ENCODE data around the gene PLCB2.

PLCB2 gene

DNA sequence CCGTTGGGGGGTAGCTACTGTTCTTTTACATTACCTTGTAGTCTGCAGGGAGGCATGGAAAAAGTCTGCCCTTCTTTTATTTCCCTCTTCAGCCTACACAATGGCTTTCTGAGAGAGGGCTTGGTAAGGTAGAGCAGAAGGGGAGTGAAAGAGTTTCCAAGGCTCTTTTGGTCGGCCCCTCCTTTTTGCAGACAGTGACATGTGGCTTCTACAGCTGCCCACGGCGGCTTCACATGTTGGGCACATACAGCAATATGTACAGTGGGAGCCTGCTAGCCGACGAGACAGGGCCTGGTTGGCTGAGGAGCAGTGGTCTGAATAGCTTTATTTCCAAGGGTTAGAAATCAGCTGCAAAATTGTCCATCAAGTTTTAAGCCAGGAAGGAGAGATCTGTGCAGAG, 19.7 kb upstream of the PLCB2 start:
- DNase-seq (ENCODE audit: low read depth): no peak
- no peak overlapping the region for H3K4me3 ChIP-seq (ENCODE audit: low read depth, low read length)

DNA sequence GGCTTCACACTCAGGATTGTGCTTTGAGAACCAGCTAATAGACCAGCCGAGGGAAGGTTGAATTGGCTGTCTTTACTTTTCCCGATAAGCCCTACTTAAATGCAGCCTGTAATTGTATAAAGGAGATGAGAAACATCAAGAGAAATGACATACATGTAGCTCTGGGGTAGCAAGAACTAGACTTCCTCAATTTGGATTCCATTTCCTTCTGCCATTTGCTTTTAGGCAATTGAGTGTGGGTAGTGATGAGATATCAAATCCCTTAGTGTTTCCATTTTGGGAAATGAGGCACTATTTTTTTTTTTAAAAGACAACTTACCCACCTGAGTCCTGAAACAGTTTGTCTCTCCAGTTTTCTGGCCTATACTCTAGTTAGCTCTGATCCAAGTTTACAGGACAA, 18.0 kb upstream of the PLCB2 start:
- H3K4me3 ChIP-seq (ENCODE audit: low read depth, low read length): no peak overlapping the region
- no peak for DNase-seq (ENCODE audit: low read depth)

DNA sequence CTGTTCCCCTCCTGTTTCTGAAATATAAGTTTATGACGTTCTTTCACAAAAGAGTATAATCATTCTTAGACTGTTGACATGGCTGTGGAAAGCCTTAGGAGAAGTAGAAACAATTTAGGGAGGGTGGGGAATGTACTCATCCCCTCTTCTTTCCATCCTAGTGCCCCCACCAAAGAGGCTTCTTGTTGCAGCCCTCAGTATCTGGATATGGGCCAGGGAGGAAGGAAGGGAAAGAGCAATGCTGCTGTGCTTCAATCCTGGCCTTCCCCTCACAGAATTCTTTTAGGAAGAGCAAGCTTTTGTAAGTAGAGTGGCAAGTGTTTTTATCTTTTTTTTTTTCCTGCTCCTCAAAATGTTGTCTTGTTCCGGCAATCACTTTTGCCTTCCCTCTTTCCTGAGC, 17.5 kb upstream of the PLCB2 start:
- DNase-seq (ENCODE audit: low read depth): no peak
- H3K4me3 ChIP-seq (ENCODE audit: low read depth, low read length): peak overlapping the region; percentile 61

DNA sequence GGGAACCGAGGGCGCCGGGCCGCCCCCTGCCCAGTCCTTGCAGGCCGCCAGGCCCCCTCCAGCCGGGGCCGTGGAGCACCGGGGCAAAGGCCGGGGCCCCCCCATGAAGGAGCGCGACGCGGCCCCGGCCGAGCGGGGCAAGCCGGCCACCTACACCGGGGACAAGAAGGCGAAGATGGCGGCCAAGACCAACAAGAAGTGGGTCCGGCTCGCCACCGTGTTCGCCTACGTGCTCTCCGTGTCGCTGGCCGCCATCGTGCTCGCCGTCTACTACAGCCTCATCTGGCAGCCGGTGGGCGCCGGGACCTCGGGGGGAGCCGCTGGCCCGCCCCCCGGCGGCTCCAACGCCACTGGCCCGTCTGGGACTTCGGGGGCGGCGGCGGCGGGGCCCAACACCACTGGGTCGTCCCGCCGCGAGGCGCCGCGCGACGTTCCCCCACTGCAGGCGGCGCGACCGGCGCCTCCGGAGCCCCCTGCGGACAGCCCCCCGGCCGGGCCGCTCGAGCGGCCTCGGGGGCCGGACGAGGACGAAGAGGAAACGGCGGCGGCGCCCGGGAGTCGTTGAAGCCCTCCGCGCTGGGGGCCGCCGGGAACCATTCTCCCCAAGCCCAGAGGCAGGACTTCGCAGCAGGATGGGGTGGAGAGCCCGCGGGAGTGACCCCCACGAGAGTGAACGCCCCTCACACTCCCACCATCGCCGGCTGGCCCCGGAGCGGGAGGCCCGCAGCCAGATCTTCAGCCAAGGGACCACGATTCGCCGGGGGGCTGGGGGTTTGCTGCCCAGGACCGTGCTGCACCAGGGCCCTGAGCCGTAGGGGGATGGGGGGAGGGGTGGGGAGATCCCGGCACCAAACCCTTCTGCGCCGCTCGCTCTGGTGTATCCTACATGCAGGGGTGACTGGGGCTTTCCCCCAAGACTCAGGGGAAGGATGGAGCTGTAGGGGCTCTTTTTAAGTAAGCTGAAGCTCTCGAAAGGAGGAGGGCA, 16.5 kb upstream of the PLCB2 start:
- DNase-seq (ENCODE audit: low read depth): no peak
- peak overlapping the region; percentile 61 for H3K4me3 ChIP-seq (ENCODE audit: low read depth, low read length)

DNA sequence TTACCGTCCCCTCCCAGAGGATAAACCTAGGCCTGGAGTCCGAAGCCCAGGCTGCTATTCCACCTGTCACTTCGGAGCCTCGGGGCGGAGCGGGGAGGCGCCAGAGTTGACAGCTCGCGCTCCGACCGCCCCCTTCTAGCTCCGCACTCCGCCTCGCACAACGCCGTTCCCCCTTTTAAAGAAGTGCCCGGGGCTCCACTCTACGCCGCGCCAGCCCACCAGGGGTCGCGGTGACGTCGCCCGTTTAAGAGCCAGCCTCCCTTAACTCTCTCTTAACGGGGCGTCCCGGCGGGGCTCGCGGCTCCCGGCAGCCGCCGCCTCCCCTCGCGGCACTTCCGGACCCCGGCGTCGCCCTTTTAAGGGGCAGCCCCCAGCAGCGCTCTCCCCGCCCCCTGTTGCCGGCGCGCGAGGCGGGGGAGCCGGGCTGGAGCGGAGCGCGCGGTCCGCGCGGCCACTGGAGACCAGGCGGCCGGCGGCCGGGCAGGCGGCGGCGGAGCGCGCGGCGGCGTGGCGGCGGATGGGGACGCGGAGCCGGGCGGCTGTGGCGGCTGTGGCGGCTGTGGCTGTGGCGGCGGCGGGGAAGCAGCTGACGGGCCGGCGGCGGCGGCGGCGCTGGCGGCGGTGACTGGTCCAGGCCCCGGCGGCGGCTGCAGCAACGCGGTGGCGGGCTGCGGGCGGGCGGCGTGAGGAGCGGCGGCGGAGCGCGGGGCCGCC, 15.7 kb upstream of the PLCB2 start, which contains the start of gene INAFM2:
INAFM2 (plus strand) TSS at position 454 of the 714 bp plus-strand sequence. CDS start 364 bp downstream, outside the sequence.
- peak; percentile 81 for DNase-seq (ENCODE audit: low read depth)
- peak within 1 kb of the TSS; percentile 61 for H3K4me3 ChIP-seq (ENCODE audit: low read depth, low read length)

DNA sequence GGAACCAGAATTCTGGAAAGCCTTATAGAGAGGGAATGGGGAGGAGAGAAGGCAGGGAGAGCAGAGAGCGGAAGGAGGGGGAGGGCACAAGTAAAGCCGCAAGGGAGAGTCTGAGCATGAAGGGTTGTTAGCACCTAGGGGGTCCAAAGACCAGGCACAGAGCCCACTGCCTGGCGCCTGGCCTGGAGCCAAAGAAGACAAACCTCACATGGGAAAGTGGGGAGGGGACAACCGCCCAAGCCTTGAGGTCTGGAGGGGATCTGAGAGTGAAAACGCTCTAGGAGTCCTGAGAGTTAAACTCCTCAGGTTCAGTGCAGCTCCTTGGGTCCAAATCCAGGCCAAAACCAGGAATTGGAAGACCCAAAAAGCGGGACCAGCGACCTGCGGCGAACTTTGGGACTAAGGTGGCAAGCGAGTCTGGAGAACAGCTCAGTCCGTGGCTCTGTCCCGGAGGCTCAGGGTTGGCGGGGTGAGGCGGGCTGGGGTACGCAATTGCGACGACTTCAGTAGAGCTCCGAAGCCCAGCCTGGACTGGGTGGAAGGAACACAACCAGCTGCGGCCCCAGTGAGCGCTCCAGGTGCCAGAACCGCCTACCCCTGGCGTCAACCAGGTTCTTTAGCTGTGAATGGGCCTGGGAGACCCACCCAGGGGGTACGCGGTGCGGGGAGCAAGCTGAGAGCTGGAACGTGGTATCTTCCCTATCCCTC, 14.9 kb upstream of the PLCB2 start:
- no peak for DNase-seq (ENCODE audit: low read depth)
- H3K4me3 ChIP-seq (ENCODE audit: low read depth, low read length): peak overlapping the region; percentile 31

DNA sequence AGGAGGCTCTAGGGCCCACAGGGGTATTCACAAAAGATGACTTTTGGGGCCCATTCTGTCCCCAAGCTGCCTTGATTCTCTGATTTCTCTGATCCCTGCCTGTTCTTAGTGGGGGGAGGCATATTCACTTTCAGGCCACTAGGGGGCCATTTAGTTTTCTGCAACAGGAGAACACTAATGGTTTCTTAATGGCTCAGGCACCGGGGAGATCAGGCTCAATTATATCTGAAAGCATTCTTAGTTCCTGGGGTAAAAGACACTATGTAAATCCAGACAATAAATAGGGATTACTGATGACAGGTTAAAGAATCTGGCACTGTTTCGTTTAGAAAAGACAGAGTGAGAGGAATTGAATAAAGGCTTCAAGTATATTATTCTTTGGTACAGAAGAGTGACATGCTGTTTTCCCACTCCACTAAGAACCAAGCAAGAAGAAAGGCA, 13.2 kb upstream of the PLCB2 start:
- no peak for DNase-seq (ENCODE audit: low read depth)

DNA sequence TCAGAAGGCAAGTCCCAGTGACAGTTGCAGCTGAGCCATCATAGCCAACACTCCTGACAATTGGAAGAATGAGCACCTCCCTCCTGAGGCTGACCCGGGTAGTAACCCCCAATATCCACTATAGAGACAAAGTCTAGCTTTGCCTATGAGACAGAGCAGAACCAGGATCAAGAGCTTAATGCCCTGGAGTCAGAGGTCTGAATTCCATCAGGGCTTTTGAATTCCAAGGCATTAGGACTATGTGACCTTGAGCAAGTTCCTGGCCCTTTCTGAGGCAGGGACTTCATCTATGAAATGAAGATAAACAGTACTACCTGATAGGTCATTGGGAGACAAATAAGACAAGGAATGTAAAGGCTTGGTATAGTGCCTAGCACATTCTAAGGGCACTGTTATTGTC, 12.7 kb upstream of the PLCB2 start:
- DNase-seq (ENCODE audit: low read depth): no peak
- no peak overlapping the region for H3K4me3 ChIP-seq (ENCODE audit: low read depth, low read length)

More for the DNA sequence above, 13.2 kb upstream of the PLCB2 start:
- H3K4me3 ChIP-seq (ENCODE audit: low read depth, low read length): no peak overlapping the region

DNA sequence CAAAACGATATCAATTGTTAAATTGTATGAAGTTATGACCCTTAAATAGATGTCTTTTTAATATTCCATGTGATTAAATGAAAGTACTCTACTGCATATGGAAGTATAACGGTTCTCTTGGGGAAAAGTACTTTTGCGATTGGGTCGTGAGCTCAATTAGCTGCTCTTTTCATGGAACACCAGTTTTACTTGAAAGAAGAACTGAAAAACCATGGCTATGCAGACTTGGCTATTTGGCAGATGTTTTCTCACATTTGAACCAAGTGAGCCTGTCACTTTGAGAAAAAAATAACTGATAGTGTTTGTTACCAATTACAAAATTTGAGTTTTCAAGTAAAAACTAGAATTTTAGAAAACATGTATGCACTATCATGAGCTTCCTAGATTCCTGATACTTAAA, 9.8 kb upstream of the PLCB2 start:
- no peak overlapping the region for H3K4me3 ChIP-seq (ENCODE audit: low read depth, low read length)
- no peak for DNase-seq (ENCODE audit: low read depth)

DNA sequence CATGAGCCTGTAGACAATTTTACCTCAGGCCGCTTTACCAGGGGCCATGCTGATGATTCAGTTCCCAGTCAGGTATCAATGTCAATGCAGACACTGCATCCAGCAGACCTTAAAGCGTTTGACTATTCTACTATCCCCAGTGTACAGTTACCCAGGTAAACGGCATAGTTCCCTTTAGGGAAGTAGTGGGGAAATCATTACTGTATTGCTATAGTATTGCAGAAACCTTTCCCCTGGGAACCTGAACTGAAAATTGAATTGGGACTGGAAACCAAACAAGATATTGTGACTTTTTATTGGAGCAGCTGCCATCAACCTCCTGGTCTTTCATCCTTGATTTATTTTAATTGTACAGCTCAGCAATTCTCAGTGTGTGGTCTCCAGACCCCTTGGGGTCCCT, 9.2 kb upstream of the PLCB2 start:
- H3K4me3 ChIP-seq (ENCODE audit: low read depth, low read length): no peak overlapping the region
- no peak for DNase-seq (ENCODE audit: low read depth)

DNA sequence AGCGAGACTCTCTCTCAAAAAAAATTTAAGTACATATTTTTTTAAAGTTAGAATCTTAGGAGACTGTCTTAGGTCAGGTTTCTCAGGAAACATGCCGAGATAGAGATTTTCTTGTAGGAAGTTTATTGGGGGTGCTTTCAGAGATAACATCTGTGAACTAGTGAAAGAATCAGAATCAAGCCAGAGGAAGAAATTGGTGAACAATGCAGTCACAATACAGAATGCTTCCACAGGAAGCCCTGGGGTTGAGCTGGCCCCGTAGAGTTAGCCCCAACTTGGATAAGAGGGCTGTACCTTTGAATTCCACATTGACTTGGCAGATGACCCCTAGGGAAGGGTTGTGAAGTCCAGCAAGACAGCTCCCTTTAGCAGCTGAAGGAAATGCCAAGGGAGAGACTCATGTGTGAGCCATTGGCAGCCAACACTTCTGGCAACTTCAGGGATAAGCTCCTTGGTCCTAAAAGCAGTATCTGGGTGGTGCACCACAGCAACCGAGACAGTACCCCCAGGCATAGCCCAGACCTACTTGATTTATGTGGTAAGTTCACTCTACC, 7.1 kb upstream of the PLCB2 start:
- DNase-seq (ENCODE audit: low read depth): no peak
- no peak overlapping the region for H3K4me3 ChIP-seq (ENCODE audit: low read depth, low read length)

DNA sequence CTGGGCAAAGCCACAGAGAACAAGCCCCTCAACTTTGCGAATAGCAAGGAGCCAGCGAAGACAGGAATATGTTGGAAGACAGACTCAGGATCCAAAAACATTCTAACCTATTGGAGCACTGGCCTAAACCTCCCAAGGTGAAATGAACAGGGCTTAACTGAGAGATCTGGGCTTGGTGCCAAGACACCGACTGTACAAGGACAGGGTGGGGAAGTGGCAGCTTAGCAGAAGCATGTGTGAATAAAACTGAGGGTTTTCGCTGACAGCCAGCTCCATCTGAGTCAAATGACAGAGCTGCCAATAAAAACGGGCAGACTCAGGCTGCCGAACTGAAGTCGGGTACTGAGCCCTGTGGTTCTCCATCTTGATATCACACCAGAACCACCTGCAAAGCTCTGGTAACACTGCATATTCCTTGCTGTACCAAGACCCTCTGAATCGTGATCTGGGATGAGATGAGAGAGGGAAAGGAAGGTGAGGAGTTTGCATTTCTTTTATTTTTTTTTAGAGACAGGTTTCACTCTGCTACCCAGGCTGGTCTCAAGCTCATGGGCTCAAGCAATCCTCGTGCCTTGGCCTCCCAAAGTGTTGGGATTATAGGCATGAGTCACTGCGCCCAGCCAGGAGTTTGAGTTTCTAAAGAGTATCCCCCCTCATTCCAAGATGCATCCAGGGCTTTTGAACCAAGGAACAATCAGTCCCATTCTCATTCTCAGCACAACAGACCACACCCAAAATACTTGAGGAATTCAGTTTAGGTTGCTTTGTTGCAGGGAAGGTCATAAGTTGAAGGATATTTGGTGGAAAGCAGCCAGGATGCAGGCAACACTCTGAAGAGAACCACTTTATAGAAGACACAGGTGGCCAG, 6.0 kb upstream of the PLCB2 start:
- no peak for DNase-seq (ENCODE audit: low read depth)
- no peak overlapping the region for H3K4me3 ChIP-seq (ENCODE audit: low read depth, low read length)

DNA sequence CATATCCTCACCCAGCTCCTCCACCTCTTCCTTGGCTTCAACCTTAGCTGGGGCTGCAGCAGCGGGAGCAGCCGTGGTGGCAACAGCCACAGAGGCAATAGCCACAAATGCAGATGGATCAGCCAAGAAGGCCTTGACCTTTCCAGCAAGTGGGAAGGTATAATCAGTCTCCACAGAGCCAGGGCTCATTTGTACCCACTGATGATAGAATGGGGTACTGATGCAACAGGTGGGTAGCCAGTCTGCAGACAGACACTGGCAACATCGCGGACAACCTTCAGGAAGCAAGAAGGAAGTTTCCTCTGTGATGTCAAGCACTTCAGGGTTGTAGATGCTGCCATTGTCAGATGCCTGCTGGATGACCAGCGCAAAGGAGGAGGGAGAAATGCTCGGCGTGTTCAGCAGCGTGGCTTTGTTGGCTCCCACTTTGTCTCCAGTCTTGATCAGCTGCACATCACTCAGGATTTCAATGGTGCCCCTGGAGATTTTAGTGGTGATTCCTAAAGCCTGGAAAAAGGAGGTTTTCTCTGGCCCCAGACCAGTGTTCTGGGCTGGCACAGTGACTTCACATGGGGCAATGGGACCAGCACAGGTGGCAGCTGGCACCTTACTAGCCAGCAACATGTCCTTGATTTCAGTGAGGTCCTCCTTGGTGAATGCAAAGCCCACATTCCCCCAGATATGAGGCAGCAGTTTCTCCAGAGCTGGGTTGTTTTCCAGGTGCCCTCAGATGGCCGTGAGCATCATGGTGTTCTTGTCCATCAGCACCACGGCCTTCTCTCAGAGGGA, 4.8 kb upstream of the PLCB2 start:
- no peak for DNase-seq (ENCODE audit: low read depth)
- no peak overlapping the region for H3K4me3 ChIP-seq (ENCODE audit: low read depth, low read length)

DNA sequence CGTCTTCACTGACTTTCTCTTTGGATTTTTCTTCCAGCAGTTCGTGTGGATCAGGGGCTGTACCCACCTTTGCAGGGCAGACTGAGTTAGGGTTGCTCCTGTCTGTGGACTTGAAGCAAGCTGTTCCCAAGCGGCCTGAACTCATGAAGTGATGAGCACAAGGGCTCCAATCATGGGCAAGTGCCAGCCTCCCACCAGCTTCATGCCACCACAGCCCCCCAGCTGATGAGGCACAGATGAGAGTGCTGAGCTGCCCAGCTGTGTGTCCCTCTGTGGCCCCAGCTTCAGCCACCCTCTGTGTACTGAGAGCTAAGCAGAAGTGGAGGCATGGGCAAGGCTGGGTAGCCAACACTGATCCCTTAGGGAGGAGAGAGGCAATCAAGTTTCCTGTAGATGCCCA, 3.3 kb upstream of the PLCB2 start:
- no peak for DNase-seq (ENCODE audit: low read depth)
- no peak overlapping the region for H3K4me3 ChIP-seq (ENCODE audit: low read depth, low read length)

DNA sequence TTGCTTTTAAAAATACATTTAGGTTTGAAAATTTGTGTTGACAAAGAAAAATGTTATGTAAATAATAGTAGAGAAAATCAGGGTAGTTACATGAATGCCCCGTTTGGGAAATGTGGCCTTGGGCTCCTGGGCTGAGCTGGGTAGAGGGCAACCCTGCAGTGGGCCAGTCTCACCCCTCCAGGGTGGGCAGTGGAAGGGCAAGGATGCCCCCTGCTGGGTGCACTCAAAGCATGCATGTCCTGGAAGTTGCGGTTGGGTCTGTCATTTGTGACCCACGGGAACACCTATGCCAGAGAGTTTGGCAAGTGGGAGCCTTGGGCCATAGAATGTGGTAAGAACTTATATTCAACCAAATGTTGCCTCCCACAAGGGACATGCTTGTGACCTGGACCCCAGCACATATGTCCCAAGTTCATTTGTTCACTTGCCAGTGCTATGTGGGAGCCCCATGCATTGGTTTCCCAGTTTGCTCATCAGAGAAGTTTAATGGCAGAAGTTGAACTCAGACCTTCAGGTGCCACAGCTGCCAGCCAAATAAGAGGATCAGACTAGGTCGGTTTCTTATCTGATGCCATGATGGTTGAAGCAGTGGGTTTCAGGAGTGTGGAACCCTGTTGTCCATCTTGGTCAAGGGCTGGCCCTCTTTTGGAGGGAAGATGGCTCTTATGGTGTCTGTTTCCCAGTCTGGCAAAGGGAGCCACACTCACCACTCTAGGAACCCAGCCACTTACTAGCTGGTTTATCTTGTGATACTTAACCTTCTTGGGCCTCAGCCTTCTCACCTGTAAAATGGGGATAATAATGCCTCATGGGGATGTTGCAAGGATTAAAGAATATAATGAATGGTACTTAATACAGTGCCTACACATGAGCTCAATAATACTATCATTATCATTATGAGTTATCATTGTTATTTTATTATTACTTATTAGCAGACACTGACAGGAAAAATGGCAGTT, 2.5 kb upstream of the PLCB2 start:
- no peak overlapping the region for H3K4me3 ChIP-seq (ENCODE audit: low read depth, low read length)
- DNase-seq (ENCODE audit: low read depth): no peak

DNA sequence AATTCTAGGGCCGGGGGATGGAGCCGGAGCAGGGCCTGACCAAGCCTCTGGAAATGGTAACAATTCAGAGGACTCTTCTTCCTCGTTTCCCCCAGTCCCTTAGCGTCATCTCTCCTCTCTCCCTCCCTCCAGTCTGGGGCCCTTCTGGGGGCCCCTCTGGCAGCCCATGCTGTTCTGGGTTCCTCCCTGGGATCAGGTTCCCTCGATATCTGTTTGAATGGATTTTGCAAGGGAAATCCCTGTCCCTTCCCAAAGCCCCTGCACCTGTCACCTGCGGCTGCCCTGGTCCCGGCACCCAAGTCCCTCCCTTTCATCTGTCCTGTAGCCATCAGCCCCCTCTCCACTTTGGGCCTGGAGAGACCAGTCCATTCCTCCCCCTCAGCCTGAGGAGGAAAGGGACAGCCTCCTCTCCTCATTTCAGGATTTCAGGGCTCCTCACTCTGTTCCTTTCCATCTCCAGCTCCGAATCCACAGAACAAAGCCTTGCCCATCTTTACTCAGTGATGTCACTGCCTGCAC, 1.7 kb upstream of the PLCB2 start:
- no peak overlapping the region for H3K4me3 ChIP-seq (ENCODE audit: low read depth, low read length)
- DNase-seq (ENCODE audit: low read depth): no peak

DNA sequence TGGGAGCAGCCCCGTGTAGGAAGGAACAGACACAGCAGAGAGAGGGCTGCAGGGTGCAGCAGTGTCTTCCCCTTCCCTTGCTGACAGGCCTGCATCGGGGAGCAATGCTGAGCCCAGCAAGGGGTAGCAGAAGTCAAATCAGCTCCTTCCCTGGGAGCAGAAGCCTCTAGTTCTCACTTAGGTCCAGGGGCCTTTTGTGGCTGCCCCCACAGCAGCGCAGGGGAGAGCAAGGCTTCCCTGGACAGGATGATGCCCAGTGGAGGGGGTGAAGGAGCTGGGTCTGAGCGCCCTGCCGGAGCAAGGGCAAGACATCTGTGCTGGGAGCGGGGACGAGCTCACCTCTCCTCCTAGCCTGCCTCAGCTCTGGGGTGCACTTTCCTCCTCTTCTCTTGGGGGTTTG, 827 bp downstream of the PLCB2 start:
- DNase-seq (ENCODE audit: low read depth): no peak
- no peak overlapping the region for H3K4me3 ChIP-seq (ENCODE audit: low read depth, low read length)

All from skeletal muscle cell (primary cell).